Left forelimb (tissue), 1 donor: Measurements from ENCODE around the gene NEUROG1.

Experiments
- DNase-seq: peaks from one replicate; pipeline ENCODE4 v3.0.0-alpha.2; 2018; ENCODE audit warnings: low spot score

Gene NEUROG1, protein sequence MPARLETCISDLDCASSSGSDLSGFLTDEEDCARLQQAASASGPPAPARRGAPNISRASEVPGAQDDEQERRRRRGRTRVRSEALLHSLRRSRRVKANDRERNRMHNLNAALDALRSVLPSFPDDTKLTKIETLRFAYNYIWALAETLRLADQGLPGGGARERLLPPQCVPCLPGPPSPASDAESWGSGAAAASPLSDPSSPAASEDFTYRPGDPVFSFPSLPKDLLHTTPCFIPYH

DNA sequence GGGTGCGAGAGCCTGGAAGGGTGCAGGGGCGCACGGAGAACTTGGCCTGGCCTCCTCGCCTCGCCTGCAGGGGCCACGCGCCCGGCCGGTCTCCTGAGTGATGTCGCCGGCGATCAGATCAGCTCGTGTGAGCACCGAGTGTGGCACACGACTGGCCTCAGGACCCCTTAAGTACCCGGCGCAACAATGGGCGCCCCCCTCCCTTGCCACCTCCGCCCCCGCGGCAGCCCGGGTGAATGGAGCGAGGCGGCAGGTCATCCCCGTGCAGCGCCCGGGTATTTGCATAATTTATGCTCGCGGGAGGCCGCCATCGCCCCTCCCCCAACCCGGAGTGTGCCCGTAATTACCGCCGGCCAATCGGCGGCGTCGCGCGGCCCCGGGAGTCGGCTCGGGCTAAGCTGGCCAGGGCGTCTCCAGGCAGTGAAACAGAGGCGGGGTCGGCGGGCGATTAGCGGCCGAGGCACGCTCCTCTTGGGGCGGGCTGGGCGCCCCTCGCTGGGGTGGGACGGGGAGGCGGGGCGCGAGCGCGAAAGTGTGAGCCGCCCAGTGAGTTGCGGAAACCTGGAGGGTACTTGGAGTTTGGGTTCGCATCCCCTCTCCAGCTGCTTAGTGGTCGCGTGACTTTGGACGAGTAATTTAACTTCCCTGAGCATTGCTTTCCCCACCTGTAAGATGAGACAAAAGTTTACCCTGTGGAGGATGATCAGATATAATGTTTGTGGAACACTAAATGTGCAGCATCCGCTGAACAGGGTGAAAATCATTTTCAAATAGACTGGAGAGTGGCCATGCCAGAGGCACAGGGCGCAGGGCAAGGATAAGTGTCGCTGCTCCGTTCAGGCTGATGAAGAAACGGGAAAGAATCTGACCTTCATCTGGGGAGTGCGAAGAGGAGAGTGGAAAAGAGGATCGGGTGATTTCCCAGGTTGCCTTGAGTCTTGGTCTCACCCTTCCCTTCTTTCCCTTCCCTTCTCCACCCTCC is at the start of gene NEUROG1:
Gene NEUROG1 (minus strand): TSS at position 145 of the 982 bp plus-strand sequence. CDS start 274 bp downstream, outside the sequence.
- no peak for DNase-seq

- no peak for DNase-seq
These were observed 49.2 kb upstream of the NEUROG1 start for GRCh38 chr5:135584918-135585317.

GRCh38 chr5:135584276-135584675 is 48.5 kb upstream of the NEUROG1 start:
- DNase-seq: no peak

- DNase-seq: no peak
These were observed 46.5 kb upstream of the NEUROG1 start for GRCh38 chr5:135582099-135582781.

DNA sequence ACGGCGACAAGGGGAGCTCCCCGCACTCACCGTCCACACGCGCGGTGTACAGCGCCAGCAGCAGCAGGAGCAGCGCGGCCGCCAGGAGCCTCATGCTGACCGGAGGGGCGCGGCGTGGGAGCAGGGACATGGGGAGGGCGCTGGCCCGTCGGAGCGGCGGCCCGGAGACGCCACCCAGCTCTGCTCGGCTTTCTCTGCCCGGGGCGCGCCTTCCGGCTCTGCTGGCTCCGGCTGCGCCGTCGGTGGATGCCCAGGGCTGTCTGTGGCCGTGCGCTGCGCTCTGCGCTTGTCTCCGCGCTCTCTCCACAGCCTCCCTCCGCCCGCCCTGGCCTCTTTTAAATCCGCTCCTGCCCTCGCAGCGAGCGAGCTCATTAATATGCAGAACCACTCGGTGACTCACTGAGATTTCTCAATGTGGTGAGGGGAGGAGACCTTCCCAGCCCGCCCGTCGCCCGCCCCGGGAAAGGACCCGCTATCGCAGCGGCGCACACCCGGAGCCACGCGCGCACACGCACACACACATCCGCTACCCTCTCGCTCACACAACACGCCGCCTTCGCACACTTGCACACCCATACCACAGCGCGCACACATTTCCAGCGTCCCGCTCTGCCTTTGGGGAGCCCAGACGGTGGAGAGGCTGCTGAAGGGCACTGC is 43.0 kb upstream of the NEUROG1 start, which contains the start of gene CXCL14:
Gene CXCL14 (minus strand): TSS at position 307 of the 657 bp plus-strand sequence. CDS start 213 bp downstream, at position 94.
- no peak for DNase-seq

DNA sequence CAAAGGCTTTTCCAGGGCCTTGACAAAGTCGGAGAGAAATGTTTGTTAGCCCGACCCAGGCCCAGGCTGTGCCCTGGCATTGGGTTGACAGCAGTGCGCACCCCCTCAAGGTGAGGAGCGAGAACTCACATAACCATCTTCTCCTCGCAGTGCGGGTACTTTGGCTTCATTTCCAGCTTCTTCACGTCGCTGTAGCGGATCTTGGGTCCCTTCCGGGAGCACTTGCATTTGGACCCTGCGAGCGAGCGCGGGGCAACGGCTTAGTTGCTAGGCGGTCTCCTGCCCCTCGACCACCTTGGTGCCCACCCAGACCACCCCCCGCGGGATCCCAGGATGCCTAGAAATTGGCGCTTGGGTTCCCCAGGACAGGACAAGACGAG is 42.5 kb upstream of the NEUROG1 start:
- no peak for DNase-seq

GRCh38 chr5:135577421-135577820 is 41.7 kb upstream of the NEUROG1 start:
- no peak for DNase-seq

DNA sequence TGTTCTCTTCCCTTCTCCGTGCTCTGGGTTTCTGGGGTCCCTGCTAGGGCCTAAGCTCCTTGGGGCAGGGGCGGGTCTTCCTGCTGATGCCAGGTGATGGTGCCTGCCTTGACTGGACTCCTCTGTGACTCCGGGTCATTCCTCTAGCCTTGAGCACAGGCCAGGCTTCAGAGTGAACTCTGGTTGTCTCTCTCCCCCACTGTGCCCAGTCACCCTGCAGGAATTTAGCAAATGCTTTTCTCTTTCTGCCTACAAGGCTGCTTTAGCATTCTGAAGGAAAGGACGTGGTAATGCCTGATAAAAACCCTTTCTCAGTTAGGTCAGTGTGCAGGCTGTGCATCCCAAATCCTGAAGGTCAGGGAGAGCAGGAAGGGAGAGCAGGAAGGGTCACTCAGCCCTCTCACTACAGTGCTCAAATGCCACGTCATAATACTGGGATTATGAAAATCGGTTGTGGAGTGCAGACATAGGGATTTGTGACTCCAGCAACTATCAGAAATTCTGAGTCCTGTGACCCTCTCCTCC is 40.4 kb upstream of the NEUROG1 start:
- no peak for DNase-seq

GRCh38 chr5:135574493-135574892 is 38.7 kb upstream of the NEUROG1 start:
- DNase-seq: no peak

GRCh38 chr5:135571902-135572301 is 36.1 kb upstream of the NEUROG1 start:
- no peak for DNase-seq

GRCh38 chr5:135571066-135571609 is 35.4 kb upstream of the NEUROG1 start:
- DNase-seq: no peak

GRCh38 chr5:135570453-135570764 is 34.6 kb upstream of the NEUROG1 start:
- no peak for DNase-seq

DNA sequence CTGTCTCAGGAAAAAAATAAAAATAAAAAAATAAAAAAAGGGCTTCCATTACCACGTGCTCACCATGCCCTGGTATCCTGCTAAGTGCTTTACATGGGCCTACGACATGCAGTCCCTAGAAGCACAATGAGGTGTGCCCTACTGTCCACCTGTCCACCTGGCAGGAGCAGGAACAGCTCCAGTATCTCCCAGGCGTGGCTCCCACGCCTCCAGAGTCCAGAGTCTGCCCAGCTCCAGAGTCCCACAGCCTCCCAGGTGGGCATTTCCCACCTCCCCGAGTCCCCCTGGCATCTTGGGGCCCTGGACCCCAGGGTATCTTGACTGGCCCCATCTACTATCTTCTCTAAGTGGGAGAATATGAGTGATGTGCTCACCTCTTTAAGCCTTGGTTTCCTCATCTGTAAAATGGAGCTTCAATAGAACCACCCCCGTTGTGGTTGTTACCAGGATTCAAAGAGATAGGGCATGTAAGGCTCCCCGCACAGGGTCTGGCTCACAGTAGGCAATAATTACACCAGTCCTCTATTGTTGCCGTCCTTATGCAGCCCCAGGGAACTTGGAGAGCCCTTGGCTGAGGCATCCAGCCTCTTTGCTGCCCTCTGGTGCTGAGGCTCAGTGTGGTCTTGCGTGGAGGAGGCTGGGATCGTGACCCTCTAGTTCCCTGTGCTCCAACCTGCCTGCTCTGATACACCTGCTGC is 34.1 kb upstream of the NEUROG1 start:
- no peak for DNase-seq

- DNase-seq: no peak
These were observed 33.2 kb upstream of the NEUROG1 start for GRCh38 chr5:135568923-135569360.

DNA sequence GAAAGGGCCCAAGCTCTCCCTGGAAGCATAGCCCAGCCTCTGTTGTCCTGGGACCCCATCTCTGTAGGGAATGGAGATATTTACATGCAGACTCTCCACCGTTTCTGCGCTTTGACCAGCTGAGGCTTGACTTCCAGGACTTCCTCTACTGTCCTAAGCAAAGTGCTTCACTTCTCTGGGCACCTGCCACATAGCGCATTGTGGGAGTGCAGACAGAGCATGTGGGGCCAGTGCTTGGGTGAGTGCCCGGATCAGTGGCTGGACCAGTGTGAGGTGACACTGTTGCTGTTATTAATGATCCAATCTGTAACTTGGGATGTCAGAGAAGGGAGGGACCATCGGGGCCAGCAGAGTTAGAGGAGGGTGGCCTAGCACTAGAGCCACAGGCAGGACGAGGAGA is 32.5 kb upstream of the NEUROG1 start:
- DNase-seq: no peak

DNA sequence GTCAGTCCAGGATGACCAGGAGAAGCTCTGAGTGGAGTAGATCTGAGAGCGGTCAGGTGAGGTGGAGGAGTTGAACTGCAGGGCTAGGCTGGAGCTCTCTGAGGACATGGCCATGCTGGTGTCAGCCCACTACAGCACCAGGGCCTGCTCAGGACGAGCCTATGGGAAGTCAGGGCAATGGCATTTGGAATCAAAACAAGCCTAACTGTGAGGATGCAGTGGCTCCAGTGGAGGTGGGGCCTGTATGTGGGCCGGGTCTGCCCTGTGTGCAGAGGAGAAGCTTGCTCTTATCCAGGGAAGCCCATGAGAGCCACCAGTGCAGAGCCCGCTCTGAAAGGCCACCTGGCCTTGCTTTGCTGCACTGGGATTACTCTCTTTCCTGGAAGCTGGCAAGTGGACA is 31.9 kb upstream of the NEUROG1 start:
- no peak for DNase-seq

GRCh38 chr5:135566422-135567400 is 30.9 kb upstream of the NEUROG1 start:
- DNase-seq: no peak

- DNase-seq: no peak
These were observed 30.1 kb upstream of the NEUROG1 start for GRCh38 chr5:135565725-135566421.

DNA sequence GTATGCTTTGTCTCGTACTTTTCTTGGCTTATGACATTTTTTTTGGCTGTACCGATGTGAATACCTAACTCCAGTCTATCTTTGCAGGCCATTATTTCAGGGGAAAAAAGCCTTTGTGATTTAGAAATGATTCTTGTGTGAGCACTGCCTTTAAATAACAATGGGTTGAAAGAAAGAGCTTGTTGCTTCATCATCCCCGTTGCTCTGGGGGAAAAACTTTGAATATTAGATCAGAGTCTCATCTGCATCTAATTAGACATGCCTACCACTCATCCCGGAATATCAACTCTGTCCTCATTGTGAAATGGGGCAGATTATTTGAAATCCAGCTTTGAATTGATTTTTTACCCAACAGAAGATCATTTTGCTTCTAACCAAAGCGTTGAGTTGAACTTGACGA is 29.5 kb upstream of the NEUROG1 start:
- DNase-seq: no peak
